RWPE1 (cell line): ENCODE data around the gene ELOF1.
A peak's percentile ranks its signal among the peaks of the same experiment; 100 is the strongest.
"Not testable (repeated sequence)": the region's sequence is repeated elsewhere in the genome, so short reads cannot be mapped to it uniquely, and the experiment has no call there.

Experiments used
- CTCF ChIA-PET: fragments of 350-600 bp; sonication (Branson Sonifier 250); formaldehyde crosslinking; extraction: SDS; loops from one replicate; lab custom pipeline; 2021; lab: Yijun Ruan, JAX
- POLR2A ChIA-PET: fragments of 400-600 bp; formaldehyde crosslinking; extraction: SDS; loops from one replicate; lab custom pipeline; 2020; ENCODE audit warnings: antibody characterized with exemption; ENCODE audit not compliant: low non-redundant PET; lab: Yijun Ruan, JAX
- DNase-seq: peaks from one replicate; pipeline ENCODE4 v3.0.0; 2012; ENCODE audit warnings: low spot score
- H3K27ac ChIP-seq: fragments of 450-650 bp; 2 replicates; pipeline ENCODE4 v1.5.1; 2017
- CTCF ChIP-seq: fragments of 450-650 bp; conservative IDR thresholded peaks from 2 replicates; pipeline ENCODE4 v1.5.1; 2017; ENCODE audit warnings: low read depth, mild to moderate bottlenecking

Gene ELOF1

DNA sequence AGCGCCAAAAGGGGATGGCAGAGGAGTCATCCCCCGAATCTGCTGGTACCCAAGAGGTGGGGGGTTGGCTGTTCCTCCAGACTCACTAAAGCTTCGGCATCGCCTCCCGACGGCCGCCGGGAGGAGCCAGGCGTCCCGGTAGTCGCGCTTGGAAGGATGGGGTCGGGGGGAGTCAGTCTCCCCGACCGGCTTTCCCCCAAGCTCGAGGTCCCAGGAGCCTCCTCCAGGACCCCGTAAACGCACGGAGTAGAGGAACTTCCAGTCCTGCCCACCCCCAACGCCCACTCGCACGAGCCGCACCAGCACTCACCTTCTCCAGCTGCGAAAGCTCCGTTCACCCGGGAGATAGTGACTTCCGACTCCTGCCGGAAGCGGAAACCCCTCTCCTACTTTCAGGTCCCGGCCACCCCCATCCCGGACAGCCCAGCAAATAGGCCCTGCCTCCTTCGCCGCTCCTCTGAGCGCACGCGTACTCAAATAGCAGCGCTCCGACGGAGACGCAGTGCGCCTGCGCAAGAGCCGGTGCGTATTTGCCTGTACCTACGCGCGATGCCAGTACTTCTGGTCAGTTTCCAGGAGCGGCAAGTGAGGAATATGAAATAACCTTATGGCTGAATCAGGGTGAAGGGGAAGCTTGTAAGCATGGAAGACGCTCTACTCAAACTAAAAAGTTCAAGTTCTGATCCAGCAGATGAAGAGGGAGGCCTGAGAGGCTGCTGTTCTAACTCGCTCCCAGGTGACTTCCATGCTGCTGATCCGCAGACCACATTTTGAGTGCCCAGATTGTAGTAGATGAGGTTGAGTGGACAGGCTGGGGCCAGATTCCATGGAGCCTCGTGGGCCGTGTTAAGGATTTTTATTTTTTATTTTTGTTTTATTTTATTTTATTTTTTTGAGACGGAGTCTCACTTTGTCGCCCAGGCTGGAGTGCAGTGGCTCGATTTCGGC is at the start of gene ELOF1:
Gene ELOF1, minus strand, starts transcription at position 350 of the 948 bp plus-strand sequence. CDS start 4,883 bp downstream, outside the sequence.
- ChIA-PET POLR2A (interaction anchor here (0.5 to 1.4 kb wide), 2 partner anchors 17 to 30 kb away, joined by 6 to 8 read pairs; partner anchors contain the start of gene ECSIT), CTCF (interaction anchor here (0.6 to 1.7 kb wide), 6 partner anchors 15 to 184 kb away, joined by 3 to 6 read pairs (median 4); no protein-coding TSS in a partner anchor)
- H3K27ac ChIP-seq, result peak within 1 kb of the TSS; percentile 66
- no peak for TF ChIP-seq CTCF
- peak; percentile 99 for DNase-seq

DNA sequence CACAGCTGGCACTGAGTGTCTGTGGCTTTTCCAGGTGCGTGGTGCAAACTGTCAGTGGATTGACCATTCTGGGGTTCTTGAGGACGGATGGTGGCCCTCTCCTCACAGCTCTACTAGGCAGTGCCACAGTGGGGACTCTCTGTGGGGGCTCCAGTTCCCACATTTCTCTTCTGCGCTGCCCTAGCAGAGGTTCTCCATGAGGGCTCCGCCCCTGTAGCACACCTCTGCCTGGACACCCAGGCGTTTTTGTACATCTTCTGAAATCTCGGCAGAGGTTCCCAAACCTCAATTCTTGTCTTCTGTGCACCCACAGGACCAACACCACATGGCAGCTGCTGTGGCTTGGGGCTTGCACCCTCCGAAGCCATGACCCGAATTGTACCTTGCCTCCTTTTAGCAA is 47.5 kb upstream of the ELOF1 start:
- 0 out of 2 replicates have a peak overlapping the region, but pooled peaks have one; percentile 12 for H3K27ac ChIP-seq
- ChIA-PET CTCF (no interaction called here), POLR2A (no interaction called here)
- no peak for DNase-seq
- no peak for TF ChIP-seq CTCF

DNA sequence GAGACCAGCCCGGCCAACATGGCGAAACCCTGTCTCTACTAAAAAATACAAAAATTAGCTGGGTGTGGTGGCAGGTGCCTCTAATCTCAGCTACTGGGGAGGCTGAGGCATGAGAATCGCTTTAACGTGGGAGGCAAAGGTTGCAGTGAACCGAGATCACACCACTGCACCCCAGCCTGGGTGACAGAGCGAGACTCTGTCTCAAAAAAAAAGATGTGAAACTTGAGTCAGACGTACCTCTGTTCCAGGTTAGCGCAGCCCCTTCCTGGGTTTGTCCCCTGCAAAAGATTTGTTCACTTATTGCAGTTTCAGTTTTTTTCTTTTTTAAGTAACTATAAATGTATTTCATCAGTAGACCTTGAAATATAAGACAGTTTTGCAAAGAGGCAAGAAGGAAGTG is 40.7 kb upstream of the ELOF1 start:
- H3K27ac ChIP-seq, result 0 out of 2 replicates have a peak overlapping the region, but pooled peaks have one; percentile 20
- CTCF ChIA-PET, result interaction anchor here (0.5 to 0.7 kb wide), 3 partner anchors 40 to 1346 kb away, joined by 3 to 7 read pairs (median 3); no protein-coding TSS in a partner anchor
- POLR2A ChIA-PET, DNase-seq: not testable (repeated sequence)

- ChIA-PET POLR2A (no interaction called here), CTCF (no interaction called here)
- no peak overlapping the region for H3K27ac ChIP-seq
- no peak for TF ChIP-seq CTCF
- DNase-seq, result no peak
Measured at GRCh38 chr19:11598746-11599145, 39.7 kb upstream of the ELOF1 start.

DNA sequence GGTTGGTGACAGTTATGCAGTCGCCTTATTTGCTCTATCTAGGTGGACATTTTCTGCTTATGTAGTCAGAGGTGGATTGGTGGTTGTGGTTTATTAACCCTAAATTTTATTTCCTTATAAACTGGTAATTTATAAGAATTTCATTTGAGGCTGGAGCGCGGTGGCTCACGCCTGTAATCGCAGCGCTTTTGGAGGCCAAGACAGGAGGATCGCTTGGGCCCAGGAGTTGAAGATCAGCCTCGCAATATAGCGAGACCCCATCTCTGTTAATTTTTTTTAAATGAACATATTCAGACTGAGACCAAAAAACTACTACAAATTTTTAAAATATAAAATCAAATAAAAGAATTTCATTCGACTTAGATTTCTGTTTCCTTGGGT is 39.1 kb upstream of the ELOF1 start:
- ChIA-PET CTCF (no interaction called here), POLR2A (interaction anchor here (0.6 kb wide), 1 partner anchor 16 kb away, joined by 9 read pairs; no protein-coding TSS in a partner anchor)
- no peak for TF ChIP-seq CTCF
- H3K27ac ChIP-seq, result peak overlapping the region; percentile 83
- no peak for DNase-seq

- POLR2A ChIA-PET, result interaction anchor here (0.6 to 0.7 kb wide), 3 partner anchors 16 to 52 kb away, joined by 9 to 16 read pairs (median 9); no protein-coding TSS in a partner anchor
- CTCF ChIA-PET, result interaction anchor here (0.6 kb wide), 2 partner anchors 54 to 307 kb away, joined by 3 to 5 read pairs; no protein-coding TSS in a partner anchor
- TF ChIP-seq CTCF, result no peak
- DNase-seq, result peak; percentile 99
- H3K27ac ChIP-seq, result peak within 1 kb of the TSS; percentile 83
Measured at GRCh38 chr19:11597202-11598102, 38.4 kb upstream of the ELOF1 start, which contains the start of gene ZNF627. Gene ZNF627, plus strand, starts transcription at chr19:11597483. Its CDS starts 145 bp downstream, at chr19:11597628.
